HG03135 (cell line): ENCODE measurements around the gene GTF2I.
"Not testable (repeated sequence)": the region's sequence is repeated elsewhere in the genome, so short reads cannot be mapped to it uniquely, and the experiment has no call there.

Experiments
- ATAC-seq: cut with Tn5 transposase; IDR thresholded peaks from one replicate; pipeline ENCODE4 v1.9.1; 2021; ENCODE audit warnings: mild to moderate bottlenecking, moderate library complexity; ENCODE audit not compliant: unreplicated experiment

Gene GTF2I

DNA sequence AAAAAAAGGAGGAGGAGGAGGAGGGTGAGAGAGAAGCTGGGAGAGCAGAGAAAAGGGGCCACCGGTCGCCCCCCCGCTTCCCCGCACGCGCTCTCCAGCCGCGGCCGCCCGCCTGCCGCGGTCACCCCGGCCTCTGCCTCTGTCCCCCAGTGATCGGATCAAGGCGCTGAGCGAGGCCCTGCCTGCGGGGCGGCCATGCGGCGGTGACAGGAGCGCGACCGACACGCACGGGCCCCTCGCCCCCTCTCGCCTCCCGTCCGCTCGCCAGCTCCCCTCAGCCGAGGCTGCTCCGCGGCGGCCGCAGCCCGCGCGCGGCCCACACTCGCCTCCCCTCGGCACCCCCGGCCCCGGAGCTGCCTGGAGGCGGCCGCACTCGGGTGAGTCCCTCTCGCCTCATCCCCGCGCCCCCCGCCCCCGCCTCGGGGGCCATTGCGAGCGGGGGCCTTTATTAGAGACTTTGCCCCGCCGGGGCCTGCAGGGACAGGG lies at the start of gene GTF2I:
Gene GTF2I, plus strand, starts transcription at position 27 of the 486 bp plus-strand sequence. CDS start 31,411 bp downstream, outside the sequence.
- ATAC-seq: peak; percentile 14

DNA sequence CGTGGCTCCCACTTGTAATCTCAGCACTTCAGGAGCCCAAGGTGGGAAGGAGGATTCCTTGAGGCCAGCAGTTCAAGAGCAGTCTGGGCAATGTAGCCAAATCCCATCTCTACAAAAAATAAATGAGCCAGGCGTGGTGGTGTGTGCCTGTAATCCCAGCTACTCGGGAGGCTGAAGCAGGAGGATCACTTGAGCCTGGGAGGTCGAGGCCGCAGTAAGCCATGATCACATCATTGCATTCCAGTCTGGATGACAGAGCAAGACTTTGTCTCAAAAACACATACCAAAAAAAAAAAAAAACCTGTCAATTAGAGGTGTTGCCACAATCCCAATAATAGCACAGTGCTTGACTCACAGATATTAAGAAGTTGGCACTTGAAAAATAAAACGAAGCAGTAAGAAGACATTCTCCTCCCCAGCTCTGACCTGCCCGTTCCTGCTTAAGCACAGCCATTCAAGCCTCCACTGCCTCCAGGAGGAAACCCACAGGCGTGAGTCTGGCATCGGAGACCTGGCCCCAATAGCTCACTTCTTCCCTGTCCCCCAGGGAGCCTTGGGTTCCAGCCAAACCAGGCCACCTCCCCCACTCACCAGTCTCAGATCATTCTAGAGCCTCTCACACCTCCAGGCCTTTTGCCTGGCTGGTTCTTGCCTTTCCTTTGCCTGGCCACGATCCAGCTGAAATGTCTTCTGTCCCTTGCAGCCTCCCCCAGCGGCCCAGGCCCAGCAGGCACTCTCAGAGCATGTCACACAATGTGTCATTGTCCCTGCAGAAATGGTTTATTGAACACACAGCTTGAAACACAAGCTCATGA lies 45.3 kb upstream of the GTF2I start:
- no peak for ATAC-seq

- ATAC-seq: no peak
These were observed 41.4 kb upstream of the GTF2I start for GRCh38 chr7:74615933-74616780.

GRCh38 chr7:74617180-74617744 lies 40.3 kb upstream of the GTF2I start:
- ATAC-seq: no peak

- no peak for ATAC-seq
These were observed 38.2 kb upstream of the GTF2I start for GRCh38 chr7:74619235-74619860.

DNA sequence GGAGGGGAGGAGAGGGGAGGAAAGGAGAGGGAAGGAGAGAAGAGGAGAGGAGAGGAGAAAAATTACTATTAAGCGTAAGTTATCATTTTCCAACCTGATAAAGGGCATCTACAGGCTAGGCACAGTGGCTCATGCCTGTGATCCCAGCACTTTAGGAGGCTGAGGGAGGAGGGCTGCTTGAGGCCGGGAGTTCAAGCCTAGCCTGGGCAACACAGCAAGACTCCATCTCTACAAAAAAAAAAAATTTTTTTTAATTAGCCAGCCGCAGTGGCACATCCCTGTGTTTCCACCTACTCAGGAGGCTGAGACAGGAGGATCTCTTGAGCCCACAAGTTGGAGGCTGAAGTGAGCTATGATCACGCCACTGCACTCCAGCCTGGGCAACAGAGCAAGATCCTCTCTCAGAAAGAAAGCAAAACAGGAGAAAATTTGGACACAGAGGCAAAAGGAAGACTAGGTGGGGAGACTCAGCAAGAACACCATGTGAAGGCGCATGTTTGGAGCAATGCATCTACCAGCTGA lies 35.2 kb upstream of the GTF2I start:
- ATAC-seq: no peak

- ATAC-seq: no peak
These were observed 34.4 kb upstream of the GTF2I start for GRCh38 chr7:74623135-74623534.

GRCh38 chr7:74625446-74625845 lies 32.1 kb upstream of the GTF2I start:
- no peak for ATAC-seq

DNA sequence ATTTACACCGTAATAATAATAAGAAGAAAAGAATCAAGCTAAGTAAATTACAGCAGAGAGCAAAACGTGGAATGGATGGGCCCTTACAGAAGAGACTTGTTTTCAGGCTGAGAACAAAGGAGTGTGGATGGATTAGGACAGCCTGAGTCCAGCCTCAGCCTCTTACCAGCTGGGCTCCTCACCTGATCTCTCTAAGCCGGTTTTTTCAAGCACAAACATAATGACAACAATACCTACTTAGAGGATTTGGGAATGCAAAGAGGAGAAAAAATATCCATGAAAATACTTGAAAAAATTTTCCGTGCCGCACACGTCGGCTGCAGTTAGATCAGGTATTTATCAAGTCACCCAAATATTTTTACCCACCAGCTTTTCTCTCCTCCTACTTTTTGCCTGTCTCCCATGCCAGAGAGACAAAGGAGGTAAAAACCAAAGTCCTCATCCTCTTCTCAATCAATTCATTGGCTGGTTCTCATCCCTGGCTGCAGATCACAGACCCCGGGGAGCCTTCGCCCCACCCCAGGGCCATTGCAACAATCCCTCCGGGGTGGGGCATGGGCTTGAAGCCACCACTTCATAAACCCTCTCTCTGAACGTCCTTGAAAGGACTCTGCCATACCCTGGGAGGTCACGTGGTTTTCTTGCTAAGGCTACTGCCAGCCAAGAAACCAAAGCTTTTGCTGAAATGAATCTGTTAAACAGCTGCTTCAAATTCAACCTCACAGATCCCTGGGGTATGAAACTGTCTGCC lies 29.7 kb upstream of the GTF2I start:
- no peak for ATAC-seq

- no peak for ATAC-seq
These were observed 25.0 kb upstream of the GTF2I start for GRCh38 chr7:74632505-74632904.

GRCh38 chr7:74633451-74633921 lies 24.0 kb upstream of the GTF2I start:
- no peak for ATAC-seq

- ATAC-seq: no peak
These were observed 19.8 kb upstream of the GTF2I start for GRCh38 chr7:74637745-74638144.

GRCh38 chr7:74650055-74650454 lies 7.5 kb upstream of the GTF2I start:
- ATAC-seq: peak; percentile 85

- ATAC-seq: peak; percentile 40
These were observed 6.9 kb upstream of the GTF2I start for GRCh38 chr7:74650493-74651132.

DNA sequence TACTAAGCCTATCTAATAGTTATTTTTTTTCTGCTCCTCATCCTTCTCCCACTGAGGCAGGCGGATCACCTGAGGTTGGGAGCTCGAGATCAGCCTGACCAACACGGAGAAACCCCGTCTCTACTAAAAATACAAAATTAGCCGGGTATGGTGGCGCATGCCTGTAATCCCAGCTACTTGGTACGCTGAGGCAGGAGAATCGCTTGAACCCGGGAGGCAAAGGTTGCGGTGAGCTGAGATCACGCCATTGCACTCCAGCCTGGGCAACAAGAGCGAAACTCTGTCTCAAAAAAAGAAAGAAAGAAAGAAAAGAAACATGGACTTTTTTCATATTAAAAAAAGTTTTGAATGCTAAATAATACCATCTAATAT lies 6.4 kb upstream of the GTF2I start:
- not testable (repeated sequence) for ATAC-seq

- no peak for ATAC-seq
These were observed 3.8 kb upstream of the GTF2I start for GRCh38 chr7:74653686-74654181.

- no peak for ATAC-seq
These were observed 2.7 kb upstream of the GTF2I start for GRCh38 chr7:74654811-74655210.

GRCh38 chr7:74655324-74655723 lies 2.2 kb upstream of the GTF2I start:
- no peak for ATAC-seq

DNA sequence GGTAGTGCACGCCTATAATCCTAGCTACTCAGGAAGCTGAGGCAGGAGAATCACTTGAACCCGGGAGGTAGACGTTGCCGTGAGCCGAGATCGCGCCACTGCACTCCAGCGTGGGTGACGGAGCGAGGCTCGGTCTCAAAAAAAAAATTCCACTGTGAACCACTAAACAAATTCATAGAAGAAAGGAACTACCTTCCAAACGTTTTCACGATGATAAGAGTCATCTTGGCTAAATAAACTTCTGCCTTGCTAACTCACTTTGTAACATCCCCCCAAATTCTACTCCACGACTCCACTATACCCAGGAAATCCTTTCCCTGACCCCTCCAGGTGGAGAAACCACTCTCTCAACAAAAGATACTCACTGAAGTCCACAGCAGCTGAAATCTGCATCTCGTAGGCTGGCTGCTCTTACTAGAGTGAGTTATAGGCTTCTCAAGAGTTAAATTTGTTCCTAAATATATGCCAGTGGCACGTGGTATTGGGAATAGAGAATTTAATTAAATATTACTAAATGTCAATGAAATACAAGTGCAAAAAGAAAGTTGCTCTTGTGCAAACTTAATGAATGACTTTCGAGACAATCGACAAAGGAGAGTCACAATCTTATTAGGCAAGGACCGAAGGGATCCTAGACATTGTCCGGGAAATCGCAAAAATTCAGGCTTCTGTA lies 1.6 kb upstream of the GTF2I start:
- ATAC-seq: no peak
